HepG2 (cell line): ENCODE results near the gene RAB5B.

Source experiments
- EZH2 ChIP-seq: conservative IDR thresholded peaks from 2 replicates; pipeline ENCODE4 v1.6.1; 2012; ENCODE audit warnings: mild to moderate bottlenecking, low read depth, low read length, moderate library complexity
- FOXJ3 ChIP-seq: sonication (generic); formaldehyde crosslinking; IDR thresholded peaks from 2 replicates; pipeline ENCODE4 v1.4.0; 2020; ENCODE audit warnings: missing genetic modification reagents, mild to moderate bottlenecking, borderline replicate concordance
- HNRNPH1 ChIP-seq: fragments of 200-400 bp; formaldehyde crosslinking; optimal IDR thresholded peaks from 2 replicates; pipeline ENCODE3; 2017; ENCODE audit warnings: mild to moderate bottlenecking, low read depth, low read length
- JUN ChIP-seq: sonication (generic); formaldehyde crosslinking; IDR thresholded peaks from 2 replicates; pipeline ENCODE4 v1.4.0; 2020; ENCODE audit warnings: mild to moderate bottlenecking, missing genetic modification reagents
- KDM5B ChIP-seq: sonication (generic); formaldehyde crosslinking; IDR thresholded peaks from 2 replicates; pipeline ENCODE4 v1.4.0; 2020; ENCODE audit warnings: missing genetic modification reagents, mild to moderate bottlenecking, borderline replicate concordance
- PHF8 ChIP-seq: sonication (generic); formaldehyde crosslinking; IDR thresholded peaks from 2 replicates; pipeline ENCODE4 v1.5.0; 2020; ENCODE audit warnings: missing genetic modification reagents
- POLR2AphosphoS5 ChIP-seq: IDR thresholded peaks from 2 replicates; pipeline ENCODE4 v1.6.1; 2012; ENCODE audit warnings: low read depth, low read length
- SMAD1 ChIP-seq: sonication (generic); formaldehyde crosslinking; IDR thresholded peaks from 2 replicates; pipeline ENCODE4 v1.4.0; 2020; ENCODE audit warnings: missing genetic modification reagents, low read depth, mild to moderate bottlenecking, borderline replicate concordance
- ZBTB43 ChIP-seq: sonication (generic); formaldehyde crosslinking; conservative IDR thresholded peaks from 2 replicates; pipeline ENCODE4 v1.4.0; 2020; ENCODE audit warnings: missing genetic modification reagents
- ZFP91 ChIP-seq: sonication (generic); formaldehyde crosslinking; IDR thresholded peaks from 2 replicates; pipeline ENCODE4 v1.9.0; 2022; ENCODE audit warnings: missing genetic modification reagents, mild to moderate bottlenecking, borderline replicate concordance
- ZKSCAN1 ChIP-seq: fragments of 150-350 bp; IDR thresholded peaks from 2 replicates; pipeline ENCODE4 v1.6.1; 2014; ENCODE audit warnings: low read length
- ZNF577 ChIP-seq: sonication (generic); formaldehyde crosslinking; IDR thresholded peaks from 2 replicates; pipeline ENCODE4 v1.4.0; 2020; ENCODE audit warnings: mild to moderate bottlenecking, low read depth, missing genetic modification reagents, borderline replicate concordance

- TF ChIP-seq SMAD1 (CRISPR knock-in tag) (no peak), POLR2AphosphoS5 (no peak), ZBTB43 (no peak), EZH2 (no peak), HNRNPH1 (no peak), FOXJ3 (CRISPR knock-in tag) (no peak), JUN (CRISPR knock-in tag) (no peak), ZFP91 (CRISPR knock-in tag) (no peak), KDM5B (no peak), ZNF577 (CRISPR knock-in tag) (no peak), PHF8 (no peak), ZKSCAN1 (no peak)
Observed at GRCh38 chr12:55934773-55935172, 39.1 kb upstream of the RAB5B start.
